Stimulated activated CD4-positive, alpha-beta T cell treated with anti-CD3 and anti-CD28 coated beads, Interleukin-15, amount 100 ng/mL, for 1 hour (primary cell): ENCODE data around the gene ASCC1.
"Not testable (repeated sequence)": the region's sequence is repeated elsewhere in the genome, so short reads cannot be mapped to it uniquely, and the experiment has no call there.

Experiments
- DNase-seq, 2 donors: peaks; one replicate each; pipeline ENCODE4 v3.0.0-alpha.2; 2020; ENCODE audit warnings: low read depth in 1 of 2, low spot score in 1 of 2

Gene ASCC1

GRCh38 chr10:72173619-72174296 lies 42.3 kb downstream of the ASCC1 start:
- no peak for DNase-seq

- no peak for DNase-seq
Measured at GRCh38 chr10:72173262-72173618, 42.8 kb downstream of the ASCC1 start.

DNA sequence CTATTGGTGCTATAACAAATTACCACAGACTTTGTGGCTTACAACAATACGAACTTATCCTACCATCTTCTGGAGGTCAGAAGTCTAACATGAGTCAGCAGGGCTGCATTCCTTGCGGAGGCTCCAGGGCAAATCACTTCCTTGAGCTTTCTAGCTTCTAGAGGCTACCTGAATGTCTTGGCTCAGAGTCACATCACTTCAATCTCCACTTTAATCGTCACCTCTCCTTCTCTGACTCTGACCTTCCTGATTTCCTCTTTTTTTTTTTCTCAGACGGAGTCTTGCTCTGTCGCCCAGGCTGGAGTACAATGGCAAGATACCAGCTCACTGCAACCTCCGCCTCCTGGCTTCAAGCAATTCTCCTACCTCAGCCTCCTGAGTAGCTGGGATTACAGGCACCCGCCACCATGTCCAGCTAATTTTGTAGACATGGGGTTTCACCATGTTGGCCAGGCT lies 44.9 kb downstream of the ASCC1 start:
- no peak for DNase-seq

DNA sequence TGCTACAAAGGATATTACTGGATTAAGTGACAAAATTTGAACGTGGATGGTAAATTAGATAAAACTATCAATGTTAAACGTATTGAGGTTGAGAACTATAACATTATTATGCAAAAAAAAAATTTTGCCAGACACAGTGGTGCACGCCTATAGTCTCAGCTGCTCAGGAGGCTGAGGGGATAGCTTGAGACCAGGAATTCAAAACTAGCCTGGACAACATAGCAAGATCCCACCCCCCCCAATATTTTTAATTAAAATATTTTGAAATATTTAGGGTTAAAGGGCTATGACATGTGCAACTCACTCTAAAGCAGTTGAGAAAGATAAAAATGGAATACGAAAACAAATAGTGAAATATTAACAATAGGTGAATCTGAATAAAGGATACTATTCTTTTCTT lies 45.3 kb downstream of the ASCC1 start:
- DNase-seq = no peak

DNA sequence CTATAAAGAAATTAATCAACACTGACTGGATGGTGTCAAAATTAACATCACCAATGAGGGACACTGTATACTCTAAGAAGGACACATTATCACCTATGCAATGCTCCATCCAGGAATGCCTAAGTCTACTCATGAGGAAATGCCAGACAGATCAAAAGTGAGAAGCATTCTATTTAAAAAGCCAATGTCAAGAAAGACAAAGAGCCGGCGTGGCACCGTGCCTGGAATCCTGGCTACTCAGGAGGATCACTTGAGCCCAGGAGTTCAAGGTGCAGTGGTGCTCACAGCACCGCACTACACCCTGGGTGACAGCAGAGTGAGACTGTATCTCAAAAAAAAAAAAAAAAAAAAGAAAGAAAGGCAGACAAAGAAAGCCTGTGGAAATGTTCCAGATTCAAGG lies 45.8 kb downstream of the ASCC1 start:
- no peak for DNase-seq

DNA sequence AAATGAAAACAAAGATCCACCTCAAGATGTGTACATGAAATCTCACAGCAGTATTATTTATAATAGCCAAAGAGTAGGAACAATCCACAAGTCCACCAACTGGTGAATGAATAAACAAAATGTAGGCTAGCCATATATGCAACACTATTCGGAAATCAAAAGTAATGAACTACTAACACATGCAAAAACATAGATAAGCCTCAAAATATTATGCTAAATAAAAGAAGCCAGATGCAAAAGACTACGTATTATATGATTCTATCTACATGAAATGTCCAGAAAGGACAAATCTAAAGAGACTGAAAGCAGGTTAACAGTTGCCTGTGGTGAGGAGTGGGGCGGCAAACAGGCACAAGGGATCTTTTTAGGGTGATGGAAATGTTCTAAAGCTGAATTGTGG lies 49.0 kb downstream of the ASCC1 start:
- no peak for DNase-seq

DNA sequence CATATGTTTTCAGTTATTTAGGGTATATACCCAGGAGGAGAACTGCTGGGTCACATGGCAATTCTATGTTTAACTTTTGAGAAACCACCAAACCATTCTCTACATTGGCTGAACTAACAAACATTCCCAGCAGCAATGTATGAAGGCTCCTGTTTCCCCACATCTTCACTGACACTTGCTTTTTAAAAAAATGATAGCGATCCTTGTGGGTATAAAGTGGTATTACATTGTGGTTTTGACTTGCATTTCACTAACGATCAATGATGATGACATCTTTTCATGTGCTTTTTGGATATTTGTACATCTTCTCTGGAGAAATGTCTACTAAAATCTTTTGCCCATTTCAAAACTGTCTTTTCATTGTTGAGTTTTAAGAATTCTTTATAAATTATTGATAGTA lies 51.5 kb downstream of the ASCC1 start:
- no peak for DNase-seq

DNA sequence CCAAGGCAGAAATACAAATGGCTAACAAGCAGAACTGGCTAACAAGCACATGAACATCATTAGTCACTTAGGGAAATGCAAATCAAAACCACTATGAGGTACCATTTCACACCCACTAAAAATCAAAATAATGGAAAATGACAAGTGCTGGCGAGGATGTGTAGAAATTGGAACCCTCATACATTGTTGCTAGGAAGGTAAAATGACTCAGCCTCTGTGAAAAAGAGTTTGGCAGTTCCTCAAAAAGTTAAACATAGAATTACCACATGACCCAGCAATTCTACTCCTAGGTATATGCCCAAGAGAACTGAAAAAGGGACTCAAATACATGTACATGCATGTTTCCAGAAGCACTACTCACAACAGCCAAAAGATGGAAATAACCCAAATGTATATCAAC lies 53.1 kb downstream of the ASCC1 start:
- DNase-seq = no peak

DNA sequence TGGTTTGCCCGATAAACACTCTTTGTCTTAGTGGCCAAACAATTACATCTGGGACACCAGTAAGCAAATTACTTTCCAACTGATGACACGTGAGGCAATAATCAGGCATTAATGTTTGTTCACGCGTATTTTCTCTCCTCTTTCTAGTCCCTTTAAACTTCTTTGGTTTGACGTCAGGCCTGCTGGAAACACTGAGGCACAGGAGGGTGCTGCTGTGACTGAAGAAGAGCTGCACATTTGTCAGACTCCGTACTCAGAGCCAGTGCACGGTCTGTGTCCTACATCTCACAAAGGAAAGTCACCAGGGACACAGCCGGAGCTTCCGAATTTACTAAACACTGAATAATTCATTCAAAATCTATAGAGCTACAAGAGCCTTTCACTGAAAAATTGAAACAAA lies 57.9 kb downstream of the ASCC1 start:
- no peak for DNase-seq

- no peak for DNase-seq
Measured at GRCh38 chr10:72156223-72156622, 59.9 kb downstream of the ASCC1 start.

- DNase-seq = no peak
Measured at GRCh38 chr10:72152286-72152685, 63.8 kb downstream of the ASCC1 start.

- DNase-seq = not testable (repeated sequence)
Measured at GRCh38 chr10:72150746-72151478, 65.2 kb downstream of the ASCC1 start.

DNA sequence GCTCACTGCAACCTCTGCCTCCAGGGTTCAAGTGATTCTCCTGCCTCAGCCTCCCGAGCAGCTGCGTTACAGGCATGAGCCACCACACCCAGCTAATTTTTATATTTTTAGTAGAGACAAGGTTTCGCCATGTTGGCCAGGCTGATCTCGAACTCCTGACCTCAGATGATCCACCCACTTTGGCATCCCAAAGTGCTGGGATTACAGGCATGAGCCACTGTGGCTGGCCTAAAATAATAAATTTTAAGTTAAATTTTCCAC lies 68.8 kb downstream of the ASCC1 start:
- DNase-seq = not testable (repeated sequence)

DNA sequence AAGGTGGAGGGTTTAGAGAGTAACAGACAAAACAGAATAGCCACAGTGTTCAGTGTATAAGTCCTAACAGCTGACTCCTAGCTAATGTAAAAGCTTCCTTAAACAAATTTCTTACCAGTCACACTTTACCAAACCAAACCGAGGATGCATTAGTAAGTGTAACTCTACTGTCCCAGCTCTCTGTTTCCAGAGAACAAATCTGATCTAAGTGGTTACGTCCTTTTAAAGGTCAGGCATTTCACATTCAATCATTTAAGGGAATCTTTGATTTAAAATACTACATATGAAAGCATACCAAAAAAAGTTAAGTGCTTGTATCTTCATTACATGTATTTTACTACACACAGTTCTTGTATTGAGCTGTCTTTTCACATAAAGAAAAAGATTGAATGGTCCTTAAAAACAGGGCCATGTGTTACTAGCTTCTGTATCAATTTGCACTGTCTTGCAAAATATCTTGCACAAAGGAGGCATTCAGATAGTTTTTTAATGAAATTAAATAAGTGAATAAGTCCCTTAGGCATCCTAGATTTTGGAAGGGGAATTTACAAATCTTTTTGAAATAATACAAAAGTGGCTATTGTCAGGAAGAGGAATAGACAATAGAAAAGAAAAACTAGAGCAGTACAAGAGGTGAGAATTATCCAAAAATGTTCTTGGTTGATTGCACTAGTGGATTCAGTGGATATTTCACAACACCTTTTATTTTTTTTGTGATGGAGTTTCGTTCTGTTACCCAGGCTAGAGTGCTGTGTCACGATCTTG lies 69.3 kb downstream of the ASCC1 start:
- no peak for DNase-seq

GRCh38 chr10:72146071-72146470 lies 70.0 kb downstream of the ASCC1 start:
- no peak for DNase-seq

DNA sequence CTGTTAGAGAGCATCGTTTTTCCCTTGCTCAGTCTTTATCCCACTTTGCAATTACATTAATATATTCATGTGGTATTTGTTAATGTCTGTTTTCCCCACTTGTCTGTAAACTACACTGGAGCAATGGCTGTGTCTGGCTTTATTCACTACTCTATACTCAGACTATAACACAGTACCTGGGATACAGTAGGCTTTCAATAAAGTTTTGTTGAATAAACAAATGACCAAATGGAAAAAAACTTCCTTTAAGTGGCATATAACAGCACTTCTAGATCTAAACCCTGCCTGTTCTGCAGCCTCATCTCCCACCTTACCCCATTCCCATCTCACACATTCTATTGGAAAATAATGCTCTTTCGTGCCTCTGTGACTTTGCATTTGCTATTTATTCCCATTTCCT lies 70.4 kb downstream of the ASCC1 start:
- DNase-seq = no peak

DNA sequence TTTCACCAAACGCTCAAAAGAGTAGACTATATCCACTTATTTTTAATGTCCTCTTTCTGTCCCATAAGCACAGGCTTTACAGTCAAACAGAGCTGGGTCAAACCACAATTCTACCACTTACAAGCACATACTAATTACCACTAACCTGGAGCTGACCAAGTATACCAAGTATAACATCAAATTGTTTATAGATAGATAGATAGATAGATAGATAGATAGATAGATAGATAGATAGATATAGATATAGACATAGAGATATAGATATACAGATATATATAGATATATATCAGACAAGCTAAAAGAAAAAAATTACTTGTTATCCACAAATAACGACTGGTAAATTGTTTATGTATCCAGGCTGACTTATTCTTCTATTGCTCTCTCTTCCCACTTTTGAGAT lies 75.2 kb downstream of the ASCC1 start:
- no peak for DNase-seq

DNA sequence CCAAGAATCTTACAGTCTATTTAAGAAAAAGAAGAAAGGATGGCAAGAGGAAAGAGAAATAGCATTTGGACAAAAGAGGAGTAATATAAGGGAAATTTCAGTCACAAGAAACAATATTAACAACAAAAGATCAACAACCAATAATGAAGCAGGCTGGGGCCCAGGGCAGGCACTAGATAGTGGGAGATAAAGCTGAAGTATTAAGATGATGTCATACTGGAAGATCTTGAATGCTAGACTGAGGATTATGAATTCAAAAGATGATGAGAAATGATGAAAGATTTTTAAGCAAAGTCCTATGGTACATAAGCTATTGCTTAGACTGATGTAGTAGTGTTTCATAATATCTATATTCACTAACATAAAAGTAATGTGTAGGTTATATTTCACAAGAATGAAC lies 75.9 kb downstream of the ASCC1 start:
- DNase-seq = no peak

DNA sequence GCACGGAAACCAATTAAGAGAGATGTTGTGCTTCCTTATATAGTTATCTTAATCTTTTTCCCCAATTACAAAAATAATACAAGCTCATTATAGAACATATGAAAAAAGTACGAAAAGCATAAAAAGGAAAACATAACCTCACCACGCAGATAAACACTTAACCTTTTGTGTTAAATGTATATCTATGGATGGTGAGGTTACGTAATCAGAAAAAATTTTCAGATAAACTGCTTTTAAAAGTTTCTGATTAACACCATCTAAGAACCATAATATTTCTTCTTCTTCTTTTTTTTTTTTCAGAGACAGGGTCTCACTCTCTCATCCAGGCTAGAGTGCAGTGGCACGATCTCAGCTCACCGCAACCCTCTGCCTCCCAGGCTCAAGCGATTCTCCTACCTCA lies 78.5 kb downstream of the ASCC1 start:
- DNase-seq = no peak

- DNase-seq = not testable (repeated sequence)
Measured at GRCh38 chr10:72136225-72136624, 79.9 kb downstream of the ASCC1 start.

DNA sequence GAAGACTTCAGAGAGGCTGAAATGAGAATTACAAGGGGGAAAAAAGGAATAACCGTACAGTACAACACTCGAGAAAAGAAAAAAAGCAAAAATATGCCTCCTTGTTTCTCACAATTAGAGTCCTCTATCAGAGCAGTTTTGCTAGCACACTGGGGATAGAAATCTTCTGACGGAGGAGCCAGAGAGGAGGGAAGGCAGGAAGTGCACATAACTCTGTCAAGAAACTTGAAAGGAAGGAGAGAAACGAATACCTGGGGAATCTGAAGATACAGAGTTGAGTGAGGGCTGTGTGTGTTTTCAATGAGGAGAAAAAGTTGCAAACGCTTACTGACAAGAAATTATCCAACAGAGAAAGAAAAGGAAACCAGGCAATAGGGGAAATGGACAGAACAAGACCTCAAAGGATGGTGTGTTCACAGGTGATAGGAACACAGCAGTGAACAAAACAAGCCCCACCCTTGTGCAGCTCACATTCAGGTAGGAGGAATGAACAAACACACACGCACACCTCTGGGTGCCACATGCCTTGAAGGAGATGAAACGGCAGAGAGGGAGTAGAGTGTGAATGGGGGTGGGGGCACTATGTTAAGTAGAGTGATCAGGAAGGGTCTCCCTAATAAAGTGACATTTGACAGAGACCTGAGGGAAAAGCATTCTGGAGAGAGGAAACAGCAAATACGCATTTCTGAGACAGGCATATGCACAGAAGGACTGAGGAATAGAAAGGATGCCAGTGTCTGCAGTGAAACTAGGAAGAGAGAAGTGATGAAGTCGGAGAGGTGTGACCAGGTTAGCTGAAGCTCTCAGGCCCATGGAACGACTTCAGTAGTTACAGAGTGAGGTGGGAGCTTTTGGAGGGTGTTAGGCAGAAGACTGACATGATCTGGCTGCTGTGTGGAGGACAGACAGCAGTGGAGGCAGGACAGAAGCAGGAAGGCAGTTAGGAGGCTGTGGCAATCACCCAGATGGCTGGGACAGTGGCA lies 81.0 kb downstream of the ASCC1 start:
- no peak for DNase-seq
